ENCODE results near the gene SPAG7. TPM values are rescaled to one million over a fixed set of nuclear protein-coding genes. Genes with fewer than 3 reads are reported as not detected.

SPAG7 gene, protein sequence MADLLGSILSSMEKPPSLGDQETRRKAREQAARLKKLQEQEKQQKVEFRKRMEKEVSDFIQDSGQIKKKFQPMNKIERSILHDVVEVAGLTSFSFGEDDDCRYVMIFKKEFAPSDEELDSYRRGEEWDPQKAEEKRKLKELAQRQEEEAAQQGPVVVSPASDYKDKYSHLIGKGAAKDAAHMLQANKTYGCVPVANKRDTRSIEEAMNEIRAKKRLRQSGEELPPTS
- total RNA-seq (2021; ENCODE audit: unreplicated experiment): 49.9 TPM
- 68.7 and 76.9 TPM in 2 replicates for polyA plus RNA-seq (2012)
- percentile 73 among the genes with signal in this experiment for Bru-seq, nascent RNA
- percentile 88 among the genes with signal in this experiment for BruChase-seq, experiment 1, labeled RNA remaining after a 6-hour chase
- percentile 72 among the genes with signal in this experiment for BruChase-seq, experiment 2, labeled RNA remaining after a 2-hour chase
- long read RNA-seq, transcript SPAG7-201 (7 exons, 1,058 nt): major isoform, 30 of 44 reads
- long read RNA-seq, partial matches to known transcripts: 2 of 44 reads
- long read RNA-seq, other reads (novel, unspliced or antisense): 5 of 44 reads

DNA sequence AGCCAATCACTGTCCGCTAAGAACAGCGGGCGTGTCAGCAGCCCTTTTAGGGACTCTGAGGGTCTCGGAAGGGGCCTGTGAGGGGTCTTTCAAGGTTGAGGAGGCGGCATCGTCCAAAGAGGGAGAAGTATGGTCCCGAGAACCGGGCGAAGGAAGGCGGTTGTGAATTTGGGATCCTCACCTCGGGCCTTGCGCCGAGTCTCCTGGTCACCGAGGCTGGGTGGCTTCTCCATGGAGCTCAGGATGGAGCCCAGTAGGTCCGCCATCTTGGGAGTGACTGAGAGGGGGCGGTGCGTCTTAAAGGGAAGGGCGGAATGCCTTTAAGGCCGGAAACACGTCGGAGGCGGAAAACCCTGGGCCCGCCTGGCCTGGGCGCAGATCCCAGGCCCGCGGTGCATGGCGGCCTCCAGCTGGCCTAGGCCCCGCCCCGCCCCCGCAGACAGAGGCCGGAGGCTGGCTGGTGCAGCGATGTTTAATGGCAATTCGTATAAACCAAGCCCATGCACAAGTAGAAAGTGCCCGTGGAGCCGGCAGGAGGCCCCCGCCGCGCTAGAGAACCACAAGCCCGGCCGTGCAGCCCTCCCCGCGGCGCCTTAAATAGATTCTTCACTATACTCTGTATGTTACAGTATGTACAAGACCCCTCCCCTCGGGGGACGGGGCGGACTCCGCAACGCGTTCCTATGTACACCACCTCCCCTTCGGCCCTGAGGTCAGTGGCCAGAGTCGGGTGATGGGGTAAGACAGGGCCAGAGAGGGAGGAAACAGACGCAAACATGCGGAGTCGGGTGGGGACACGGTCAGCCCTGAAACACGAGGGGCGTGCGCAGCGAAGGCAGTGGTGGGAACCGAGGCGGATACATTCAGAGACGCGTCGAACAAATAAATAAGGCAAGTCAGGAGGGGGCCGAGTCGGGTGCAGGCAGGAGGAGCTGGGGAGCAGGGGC, at the start of gene SPAG7:
Gene SPAG7 (minus strand): TSS at position 279 of the 947 bp plus-strand sequence. CDS start 13 bp downstream, at position 266.
- no TSS peak for BruUV-seq (replicated peaks)
- ATAC-seq: peak; percentile 64
- no peaks in the 10 kb centered on the region for H3K9me3 ChIP-seq (ENCODE audit: control insufficient read depth in 1 of 2, insufficient read depth in 1 of 2, low read depth in 1 of 2, low read length in 2 of 2)
- peaks cover 17% of the 10 kb centered on the region; the same call in 1 of the 2 replicates for H3K79me2 ChIP-seq (ENCODE audit: insufficient read depth, low read length)
- ChIA-PET RAD21 (ENCODE audit: low non-redundant PET in 1 of 2, low total read pairs in 2 of 2, uncharacterized antibody in 2 of 2, unreplicated experiment in 2 of 2) (interaction anchor here (0.8 to 2.2 kb wide), 4 partner anchors 20 to 59 kb away, joined by 3 to 11 read pairs (median 7); partner anchors contain the start of genes RNF167 (in 2 of the 2), SLC25A11 (in 2 of the 2) and PFN1 (in 1 of the 2)), CTCF (interaction anchor here (1.3 to 2.2 kb wide), 7 partner anchors 10 to 94 kb away, joined by 3 to 12 read pairs (median 7); partner anchors contain the start of genes CAMTA2, CHRNE, RNF167 and SLC25A11), POLR2A (interaction anchor here (0.7 to 5.0 kb wide), 12 partner anchors 11 to 177 kb away, joined by 3 to 45 read pairs (median 8); partner anchors contain the start of genes CAMTA2, ENO3, PFN1 and RNF167)
- H3K4me1 ChIP-seq (ENCODE audit: control insufficient read depth in 1 of 2, insufficient read depth in 2 of 2, low read length in 2 of 2): peaks cover 19 to 33% of the 10 kb centered on the region in 2 experiments
- H3K9ac ChIP-seq (ENCODE audit: low read length): peak within 1 kb of the TSS; percentile 80
- H3K27me3 ChIP-seq (ENCODE audit: insufficient read depth, low read length): no peaks in the 10 kb centered on the region
- intact Hi-C loops (cut with micrococcal nuclease): loop anchor here (1.0 kb wide), 4 partner anchors 18 to 59 kb away; partner anchors contain the start of genes CAMTA2, RNF167 and SLC25A11
- H3K4me3 ChIP-seq (replicated peaks in 1 of 2; ENCODE audit: low read depth in 1 of 2, low read length in 2 of 2): peak within 1 kb of the TSS; percentile 70 to 79
- TF ChIP-seq ZFX (IDR thresholded peaks at IDR 0.05) (peak; percentile 70), SRF (IDR thresholded peaks at IDR 0.05; ENCODE audit: low read depth) (peak; percentile 95), FOSL1 (IDR thresholded peaks at IDR 0.05; ENCODE audit: low read depth) (no peak), CTCF (IDR thresholded peaks at IDR 0.05 in 2 of 3, conservative IDR thresholded peaks at IDR 0.05 in 1 of 3; ENCODE audit: borderline replicate concordance in 1 of 3, insufficient read depth in 1 of 3, low read depth in 2 of 3, low read length in 2 of 3) (no peak), RAD21 (IDR thresholded peaks at IDR 0.05; ENCODE audit: low read depth) (peak; percentile 59), SP1 (IDR thresholded peaks at IDR 0.05; ENCODE audit: low read depth) (0 out of 2 replicates have a peak, but pooled peaks have one; percentile 20), SIN3A (IDR thresholded peaks at IDR 0.05; ENCODE audit: low read depth) (no peak), POLR2A (IDR thresholded peaks at IDR 0.05; ENCODE audit: borderline replicate concordance, extremely low read depth, insufficient read depth, insufficient read length) (peak; percentile 56), EZH2 (IDR thresholded peaks at IDR 0.05) (no peak), EGR1 (IDR thresholded peaks at IDR 0.05; ENCODE audit: low read depth) (peak; percentile 96), JUND (IDR thresholded peaks at IDR 0.05) (0 out of 2 replicates have a peak, but pooled peaks have one; percentile 38), YY1 (IDR thresholded peaks at IDR 0.05; ENCODE audit: extremely low read depth, insufficient replicate concordance, low read depth, low read length) (peak; percentile 97), ZNF274 (IDR thresholded peaks at IDR 0.05; ENCODE audit: low read depth, low read length) (no peak), MAX (IDR thresholded peaks at IDR 0.05) (peak; percentile 91; the same call in 1 of the 2 replicates), TCF7L2 (IDR thresholded peaks at IDR 0.05; ENCODE audit: borderline replicate concordance, extremely low read depth, insufficient read depth, insufficient read length) (peak; percentile 55), POLR2AphosphoS5 (IDR thresholded peaks at IDR 0.05; ENCODE audit: low read depth, low read length) (peak; percentile 84)
- TF ChIP-seq, protein P1, sequence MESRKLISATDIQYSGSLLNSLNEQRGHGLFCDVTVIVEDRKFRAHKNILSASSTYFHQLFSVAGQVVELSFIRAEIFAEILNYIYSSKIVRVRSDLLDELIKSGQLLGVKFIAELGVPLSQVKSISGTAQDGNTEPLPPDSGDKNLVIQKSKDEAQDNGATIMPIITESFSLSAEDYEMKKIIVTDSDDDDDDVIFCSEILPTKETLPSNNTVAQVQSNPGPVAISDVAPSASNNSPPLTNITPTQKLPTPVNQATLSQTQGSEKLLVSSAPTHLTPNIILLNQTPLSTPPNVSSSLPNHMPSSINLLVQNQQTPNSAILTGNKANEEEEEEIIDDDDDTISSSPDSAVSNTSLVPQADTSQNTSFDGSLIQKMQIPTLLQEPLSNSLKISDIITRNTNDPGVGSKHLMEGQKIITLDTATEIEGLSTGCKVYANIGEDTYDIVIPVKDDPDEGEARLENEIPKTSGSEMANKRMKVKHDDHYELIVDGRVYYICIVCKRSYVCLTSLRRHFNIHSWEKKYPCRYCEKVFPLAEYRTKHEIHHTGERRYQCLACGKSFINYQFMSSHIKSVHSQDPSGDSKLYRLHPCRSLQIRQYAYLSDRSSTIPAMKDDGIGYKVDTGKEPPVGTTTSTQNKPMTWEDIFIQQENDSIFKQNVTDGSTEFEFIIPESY (IDR thresholded peaks at IDR 0.05; ENCODE audit: extremely low read depth, insufficient replicate concordance, low read length): no peak
- H3K36me3 ChIP-seq (ENCODE audit: control insufficient read depth in 1 of 2, insufficient read depth in 2 of 2, low read length in 2 of 2): peaks cover 4 to 13% of the 10 kb centered on the region in 2 experiments; a peak in 3 of 4 replicates
- H3K27ac ChIP-seq (ENCODE audit: low read depth, low read length): peak within 1 kb of the TSS; percentile 96
- peak; percentile 95 for DNase-seq (ENCODE audit: low read depth, low spot score)
- H3K9me2 ChIP-seq (ENCODE audit: insufficient read depth): no peaks in the 10 kb centered on the region
- H4K20me1 ChIP-seq (ENCODE audit: insufficient read depth): no peaks in the 10 kb centered on the region
- peak within 1 kb of the TSS; percentile 84 for H3K4me2 ChIP-seq (ENCODE audit: low read length)
- no peak within 1 kb of the TSS for H2AFZ ChIP-seq (ENCODE audit: low read depth, low read length, poor library complexity, severe bottlenecking)

Measured in HCT116 (cell line).